Adrenal gland (tissue), 12 donors: ENCODE results near the gene INTS1. TPM values are rescaled to one million over a fixed set of nuclear protein-coding genes. Genes with fewer than 3 reads are reported as not detected.

ENCODE experiments used
- DNase-seq, 7 donors: peaks; one replicate each; pipeline ENCODE4 v3.0.0-alpha.2; 2019 to 2020
- H3K27ac ChIP-seq, 5 donors: fragments of 200-600 bp; sonication (generic) in 4 of 5; 1 replicate in 3 of 5; 2 replicates in 2 of 5; pipeline versions ENCODE4 v1.5.1 to v1.8.0; 2016 to 2020; ENCODE audit warnings: mild to moderate bottlenecking in 1 of 5
- H3K27me3 ChIP-seq: fragments of 200-600 bp; 2 replicates; pipeline ENCODE4 v1.8.0; 2021
- H3K36me3 ChIP-seq, 2 donors: fragments of 200-600 bp; replicated peaks in 1 of 2; 1 replicate in 1 of 2; 2 replicates in 1 of 2; pipeline versions ENCODE4 v1.5.1 to v1.8.0; 2018 to 2022
- H3K4me1 ChIP-seq, 2 donors: fragments of 200-600 bp; replicated peaks in 1 of 2; 1 replicate in 1 of 2; 2 replicates in 1 of 2; pipeline versions ENCODE4 v1.5.1 to v1.8.0; 2018 to 2021
- H3K4me3 ChIP-seq, 4 donors: fragments of 200-600 bp; sonication (generic) in 3 of 4; one replicate each; pipeline ENCODE4 v1.5.1; 2016 to 2018
- H3K9me3 ChIP-seq, 3 donors: fragments of 200-600 bp; sonication (generic) in 1 of 3; replicated peaks in 1 of 3; 1 replicate in 2 of 3; 2 replicates in 1 of 3; pipeline versions ENCODE4 v1.5.1 to v1.8.0; 2016 to 2021
- POLR2A ChIP-seq, 2 donors: fragments of 450-650 bp; IDR thresholded peaks; one replicate each; pipeline ENCODE4 v1.6.1; 2017; ENCODE audit warnings: antibody characterized with exemption in 2 of 2, mild to moderate bottlenecking in 2 of 2, moderate library complexity in 1 of 2
- WGBS, 4 donors: extraction: QIAGEN DNeasy Blood & Tissue Kit in 2 of 4; methylation state at CpG; one replicate each; pipeline versions ENCODE4 v1.1.5 to v1.1.7; 2013 to 2017; 5-methylcytosine and 5-hydroxymethylcytosine counted together
- intact Hi-C, 2 donors: fragments of 100-400 bp; cut with DNase I; formaldehyde crosslinking; loops; one replicate each; pipeline versions ENCODE4 v1.14.1 to v1.15.0; 2022 to 2023
- polyA plus RNA-seq, 3 donors: library from polyadenylated mRNA; stranded (reverse); fragments of 200-250 nt in 2 of 3; fragments of 350-450 nt in 1 of 3; fragmentation: Illumina TruSeq in 1 of 3; extraction: RNeasy Lipid Tissue Mini Kit (QIAGEN cat#74804) in 1 of 3; gene quantifications; one replicate each; pipeline ENCODE4 v1.2.3, GENCODE V29; 2013 to 2014
- total RNA-seq, 9 donors: library from RNA; depleted of rRNA in 4 of 9; stranded (reverse); fragments of >200 nt in 4 of 9; fragments of 120-200 nt in 1 of 9; fragmentation: NEBNext Ultra II Directional in 1 of 9; extraction: Animal tissue kit (Norgen Biotek cat#: 25700) in 1 of 9; gene quantifications; one replicate each; pipeline versions ENCODE4 v1.1.0 to v1.2.4, GENCODE V29; 2013 to 2023
- TF ChIP-seq, protein P1 (sequence below), 6 experiments: fragments of 450-650 bp in 4 of 6; fragments of 200-600 bp in 2 of 6; sonication (generic) in 1 of 6; IDR thresholded peaks; 1 replicate in 5 of 6; 2 replicates in 1 of 6; pipeline versions ENCODE4 v1.5.1 to v1.8.0; 2016 to 2021; ENCODE audit warnings: antibody characterized with exemption in 6 of 6, mild to moderate bottlenecking in 2 of 6, moderate library complexity in 1 of 6
- donor health status: healthy with polysubstance abuse.
- donor health status: Bipolar disorder and iron deficiency.
- donor health status: DM: yes; HTN: yes; CAD: no.
- donor health status: DM: no; HTN: no; CAD: no.
- donor health status: DM: no; HTN: no; CAD: no.
- donor health status: DM: yes; HTN: yes; CAD: no.

The INTS1 gene
- total and polyA plus RNA-seq, 12 donors: 4.7 to 152 (median 72.8) TPM

GRCh38 chr7:1459512-1459892 is 44.7 kb downstream of the INTS1 start:
- intact Hi-C loops: no loop called here
- H3K27ac ChIP-seq: peak overlapping the region in 4 of 5 donors; percentile 82 to 97 (median 86)
- peaks cover 60 to 72% of the 10 kb centered on the region in 2 donors for H3K4me1 ChIP-seq
- peak; percentile 99 to 100 (median 100) for DNase-seq
- 0 to 1% methylated on average over 26 to 35 of the region's 35 CpGs; no CpG with 5 or more reads in 2 of the 4 donors for WGBS, 4 donors
- no peaks in the 10 kb centered on the region for H3K9me3 ChIP-seq
- H3K36me3 ChIP-seq: no peaks in the 10 kb centered on the region
- H3K4me3 ChIP-seq: peak overlapping the region in 2 of 4 donors; percentile 47 to 91
- TF ChIP-seq, protein P1, sequence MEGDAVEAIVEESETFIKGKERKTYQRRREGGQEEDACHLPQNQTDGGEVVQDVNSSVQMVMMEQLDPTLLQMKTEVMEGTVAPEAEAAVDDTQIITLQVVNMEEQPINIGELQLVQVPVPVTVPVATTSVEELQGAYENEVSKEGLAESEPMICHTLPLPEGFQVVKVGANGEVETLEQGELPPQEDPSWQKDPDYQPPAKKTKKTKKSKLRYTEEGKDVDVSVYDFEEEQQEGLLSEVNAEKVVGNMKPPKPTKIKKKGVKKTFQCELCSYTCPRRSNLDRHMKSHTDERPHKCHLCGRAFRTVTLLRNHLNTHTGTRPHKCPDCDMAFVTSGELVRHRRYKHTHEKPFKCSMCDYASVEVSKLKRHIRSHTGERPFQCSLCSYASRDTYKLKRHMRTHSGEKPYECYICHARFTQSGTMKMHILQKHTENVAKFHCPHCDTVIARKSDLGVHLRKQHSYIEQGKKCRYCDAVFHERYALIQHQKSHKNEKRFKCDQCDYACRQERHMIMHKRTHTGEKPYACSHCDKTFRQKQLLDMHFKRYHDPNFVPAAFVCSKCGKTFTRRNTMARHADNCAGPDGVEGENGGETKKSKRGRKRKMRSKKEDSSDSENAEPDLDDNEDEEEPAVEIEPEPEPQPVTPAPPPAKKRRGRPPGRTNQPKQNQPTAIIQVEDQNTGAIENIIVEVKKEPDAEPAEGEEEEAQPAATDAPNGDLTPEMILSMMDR (IDR thresholded peaks at IDR 0.05): no peak
- no peak for TF ChIP-seq POLR2A (IDR thresholded peaks at IDR 0.05)
- no peaks in the 10 kb centered on the region for H3K27me3 ChIP-seq

GRCh38 chr7:1458683-1459511 is 45.3 kb downstream of the INTS1 start, which contains the start of gene MICALL2:
Gene MICALL2 (minus strand): TSS chr7:1459470. CDS start chr7:1459326, 144 bp downstream.
- peak; percentile 91 to 96 (median 94) for DNase-seq
- WGBS, 4 donors: 0 to 10% (median 1%) methylated on average over 1 to 69 of the region's 69 CpGs
- Histone ChIP-seq H3K9me3 (no peaks in the 10 kb centered on the region), H3K27ac (peak within 1 kb of the TSS; percentile 81 to 97 (median 84)), H3K4me1 (peaks cover 60 to 75% of the 10 kb centered on the region in 2 donors), H3K36me3 (no peaks in the 10 kb centered on the region), H3K27me3 (no peaks in the 10 kb centered on the region), H3K4me3 (peak within 1 kb of the TSS; percentile 47 to 91 (median 65))
- intact Hi-C loops: no loop called here
- TF ChIP-seq, protein P1 (IDR thresholded peaks at IDR 0.05): no peak
- peak; percentile 97 to 99 for TF ChIP-seq POLR2A (IDR thresholded peaks at IDR 0.05)

- DNase-seq: peak in 2 of 7 donors; percentile 39 to 41
- Histone ChIP-seq H3K36me3 (no peaks in the 10 kb centered on the region), H3K27ac (peak overlapping the region; percentile 60 to 97 (median 75)), H3K4me1 (peaks cover 60 to 75% of the 10 kb centered on the region in 2 donors), H3K4me3 (peak overlapping the region; percentile 47 to 91 (median 65)), H3K9me3 (no peaks in the 10 kb centered on the region), H3K27me3 (no peaks in the 10 kb centered on the region)
- no peak for TF ChIP-seq POLR2A (IDR thresholded peaks at IDR 0.05)
- TF ChIP-seq, protein P1 (IDR thresholded peaks at IDR 0.05): peak in 1 of 6 experiments; percentile 8
- 16 to 20% (median 19%) methylated on average over 8 to 23 of the region's 23 CpGs for WGBS, 4 donors
- intact Hi-C loops: no loop called here
Measured at GRCh38 chr7:1457949-1458682, 46.1 kb downstream of the INTS1 start.
